Activated gamma-delta T cell (primary cell): ENCODE measurements around the gene GRIK2.
"Not testable (repeated sequence)": the region's sequence is repeated elsewhere in the genome, so short reads cannot be mapped to it uniquely, and the experiment has no call there.

Source experiments
- DNase-seq: peaks from one replicate; lab custom pipeline; 2025; lab: John Stamatoyannopoulos, UW
- total RNA-seq, 2 donors: gene quantifications; one replicate each; lab custom pipeline; 2026; lab: John Stamatoyannopoulos, UW

The GRIK2 gene
- 0.10 to 0.22 reads per million in 2 donors for total RNA-seq

DNA sequence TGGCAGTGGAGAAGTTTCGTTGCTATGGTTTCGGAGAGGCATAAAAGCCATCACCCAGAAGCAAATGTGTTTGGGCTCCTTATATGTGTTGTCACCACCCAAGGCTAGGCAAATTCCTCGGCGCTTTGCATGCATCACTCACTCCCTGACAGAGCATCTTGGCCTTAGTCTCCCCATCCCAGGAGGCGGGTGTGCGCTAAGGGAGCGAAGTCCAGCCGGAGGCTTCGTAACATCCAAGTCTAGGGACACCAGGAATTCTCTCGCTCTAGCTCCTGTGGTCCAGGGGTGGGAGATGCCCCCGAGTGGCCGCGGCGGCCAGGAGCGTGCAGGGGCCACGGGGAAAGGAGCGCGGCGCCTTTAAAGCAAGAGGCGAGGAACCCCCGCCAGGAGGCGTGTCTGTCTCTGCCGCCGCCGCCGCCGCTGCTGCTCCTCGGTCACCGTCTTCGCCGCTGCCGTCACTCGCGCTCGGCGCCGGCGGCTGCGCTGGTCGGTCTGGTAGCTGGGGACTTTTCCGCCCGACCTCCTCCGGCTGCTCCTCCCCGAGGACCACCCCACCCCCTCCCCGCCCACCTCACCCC, at the start of gene GRIK2:
Gene GRIK2 (plus strand): TSS at position 458 of the 578 bp plus-strand sequence.
- DNase-seq: no peak

DNA sequence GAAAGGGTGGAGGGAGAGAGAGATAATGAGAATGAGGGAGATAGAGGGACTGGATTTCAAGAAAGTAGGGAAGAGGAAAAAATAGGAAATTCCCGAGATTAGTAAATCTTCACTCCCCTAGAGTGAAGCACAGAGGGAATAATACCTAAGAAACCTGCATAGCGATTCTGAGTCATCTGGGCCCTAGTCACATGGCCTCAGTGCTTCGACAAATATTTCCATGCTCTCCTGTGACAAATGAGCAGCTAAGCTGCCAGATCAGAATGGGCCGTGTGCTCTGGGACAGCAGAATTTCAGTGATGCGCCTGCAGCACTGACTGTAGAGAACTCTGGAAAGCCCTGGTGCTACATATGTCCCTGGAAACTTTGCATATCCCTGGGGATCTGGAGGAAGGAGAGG, 48.6 kb upstream of the GRIK2 start:
- no peak for DNase-seq

DNA sequence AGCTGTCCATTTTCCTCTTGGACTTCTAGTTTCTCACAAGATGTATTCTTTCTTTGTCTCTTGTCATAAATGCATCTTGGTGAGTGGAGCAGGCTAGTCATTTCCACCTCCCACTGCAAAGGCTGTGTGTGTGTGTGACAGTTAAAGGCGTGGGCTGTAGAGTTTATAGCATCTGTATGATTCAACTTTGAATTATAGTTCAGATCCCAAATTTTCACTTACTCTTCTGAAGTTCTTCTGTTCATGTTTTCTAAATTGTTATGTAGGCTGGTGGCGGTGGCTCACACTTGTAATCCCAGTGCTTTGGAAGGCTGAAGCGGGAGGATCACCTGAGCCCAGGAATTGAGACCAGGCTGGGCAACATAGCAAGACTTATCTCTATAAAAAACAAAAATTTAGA, 44.7 kb upstream of the GRIK2 start:
- no peak for DNase-seq

DNA sequence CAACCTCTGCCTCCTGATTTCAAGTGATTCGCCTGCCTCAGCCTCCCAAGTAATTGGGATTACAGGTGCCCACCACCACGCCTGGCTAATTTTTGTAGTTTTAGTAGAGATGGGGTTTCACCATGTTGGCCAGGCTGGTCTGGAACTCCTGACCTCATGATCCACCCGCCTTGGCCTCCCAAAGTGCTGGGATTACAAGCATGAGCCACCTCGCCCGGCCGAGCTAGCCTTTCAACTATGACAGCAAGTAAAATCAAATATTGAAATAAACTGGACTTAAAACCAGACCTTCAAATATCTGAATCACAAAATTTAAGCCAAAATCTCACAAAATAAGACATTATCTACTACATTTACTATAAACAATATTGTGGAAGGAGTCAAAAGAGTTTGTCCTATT, 42.9 kb upstream of the GRIK2 start:
- not testable (repeated sequence) for DNase-seq

DNA sequence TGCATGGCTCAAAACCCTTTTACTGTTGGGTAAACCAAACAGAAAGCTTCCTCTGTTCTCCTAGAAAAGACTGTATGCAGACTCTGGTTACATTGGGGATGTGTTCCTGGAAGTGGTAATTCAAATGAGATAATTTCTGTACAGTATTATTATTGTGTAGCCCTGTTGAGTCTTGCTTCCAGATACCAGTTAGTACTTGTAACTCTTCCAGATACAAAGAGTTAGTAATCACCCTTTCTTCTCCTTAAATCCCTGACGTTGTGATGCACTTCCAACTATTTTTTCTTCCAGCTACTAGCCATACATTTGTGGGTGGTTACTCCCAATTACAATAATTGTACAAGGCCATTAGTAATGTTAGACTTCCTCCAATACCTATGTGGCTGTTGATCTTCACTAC, 42.3 kb upstream of the GRIK2 start:
- no peak for DNase-seq

DNA sequence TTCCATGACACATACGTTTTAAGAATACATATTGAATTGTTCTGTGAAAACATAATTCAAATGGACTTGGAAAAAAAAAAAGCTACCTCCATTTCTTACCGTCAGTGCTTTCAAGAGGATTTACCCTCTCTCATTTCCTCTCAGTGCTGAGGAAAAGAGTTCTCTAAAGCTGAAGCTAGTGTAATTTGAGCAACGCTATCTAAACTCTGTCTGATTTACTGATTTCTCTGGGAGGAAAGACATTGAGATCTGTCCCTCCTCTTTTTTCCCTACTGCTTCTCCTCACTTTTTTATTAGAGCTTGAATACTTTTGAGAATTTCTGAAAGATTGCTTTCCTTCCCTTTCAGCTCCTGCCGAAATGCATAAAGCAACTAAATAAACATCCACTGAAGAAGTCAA, 41.2 kb upstream of the GRIK2 start:
- DNase-seq: no peak

DNA sequence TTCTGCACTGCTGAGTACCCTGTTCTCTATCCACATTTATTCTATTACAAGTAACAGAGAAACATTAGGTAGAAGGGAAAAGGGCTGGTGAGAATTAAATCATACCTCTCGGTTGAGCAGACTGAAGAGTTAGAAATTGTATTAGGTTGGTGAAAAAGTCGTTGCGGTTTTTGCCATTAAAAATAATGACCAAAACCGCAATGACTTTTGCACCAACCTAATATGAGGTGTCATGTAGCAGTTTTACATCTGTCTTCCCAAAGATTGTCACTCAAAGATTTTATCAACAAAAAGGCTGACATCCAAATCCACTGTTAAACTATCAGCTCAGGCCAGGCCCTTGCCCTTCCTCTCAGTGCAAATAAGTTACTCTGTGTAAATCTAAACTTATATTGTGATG, 28.3 kb upstream of the GRIK2 start:
- no peak for DNase-seq

DNA sequence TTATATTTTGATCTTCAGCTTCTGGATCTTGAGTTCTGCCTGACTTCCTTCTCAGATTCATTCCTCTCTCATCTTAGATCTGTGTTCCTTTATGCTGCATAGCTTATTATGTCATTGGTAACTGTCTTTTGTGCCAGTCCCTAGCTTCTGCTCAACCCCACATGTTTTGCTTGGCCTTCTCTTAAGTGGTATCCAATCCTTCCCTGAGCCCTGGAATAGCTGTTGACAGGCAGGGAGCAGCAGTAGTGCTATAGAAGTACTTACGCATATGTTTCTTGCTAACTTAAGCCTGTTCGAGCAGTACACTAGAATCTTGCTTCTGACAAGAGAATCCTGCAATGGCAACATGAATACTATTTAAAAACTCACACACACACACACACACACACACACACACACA, 13.6 kb upstream of the GRIK2 start:
- DNase-seq: no peak

DNA sequence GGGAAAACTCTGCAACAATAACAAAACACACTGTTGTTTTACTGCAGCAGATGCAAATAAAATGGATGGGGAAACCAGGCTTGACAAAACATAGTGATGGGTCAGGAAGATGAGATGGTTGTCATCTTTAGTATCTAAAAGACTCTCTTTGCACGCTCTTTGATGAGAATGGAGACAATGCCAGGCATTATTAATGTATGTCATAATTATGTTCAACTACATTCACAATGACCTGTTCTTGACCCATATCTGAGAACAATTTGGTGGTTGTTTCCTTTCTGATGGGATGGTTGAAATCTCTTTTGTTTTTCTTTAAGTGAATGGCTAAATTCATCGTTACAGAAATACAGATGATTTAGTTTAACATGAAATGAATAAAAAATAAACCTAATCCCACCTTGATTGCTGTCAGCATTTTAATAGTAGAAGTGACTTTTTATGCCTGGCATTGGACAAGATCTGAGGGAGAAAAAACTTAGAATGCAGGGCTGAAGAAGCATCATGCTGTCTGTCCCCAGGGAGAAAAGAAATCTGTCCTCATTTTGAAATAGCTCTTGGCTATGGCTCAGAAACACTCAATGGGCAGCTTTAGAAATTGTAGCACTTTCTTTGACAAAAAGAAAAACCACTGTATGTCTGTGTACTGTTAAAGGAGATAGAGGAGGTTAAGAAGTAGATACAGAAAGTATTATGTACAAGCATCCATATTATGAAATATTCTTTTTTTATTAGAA, 12.4 kb upstream of the GRIK2 start:
- DNase-seq: no peak

DNA sequence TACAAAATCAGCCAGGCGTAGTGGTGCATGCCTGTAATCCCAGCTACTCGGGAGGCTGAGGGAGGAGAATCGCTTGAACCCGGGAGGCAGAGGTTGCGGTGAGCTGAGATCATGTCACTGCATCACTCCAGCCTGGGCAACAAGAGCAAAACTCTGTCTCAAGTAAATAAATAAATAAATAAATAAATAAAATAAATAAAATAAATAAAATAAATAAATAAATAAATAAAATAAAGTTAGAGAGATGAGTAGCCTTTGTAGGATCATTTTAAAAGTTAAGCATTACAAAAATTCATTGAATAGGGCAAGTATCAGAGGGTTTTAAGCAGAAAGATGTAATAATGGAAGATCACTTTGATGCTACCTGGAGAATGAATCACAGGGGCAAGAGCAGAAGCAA, 9.8 kb upstream of the GRIK2 start:
- DNase-seq: not testable (repeated sequence)

DNA sequence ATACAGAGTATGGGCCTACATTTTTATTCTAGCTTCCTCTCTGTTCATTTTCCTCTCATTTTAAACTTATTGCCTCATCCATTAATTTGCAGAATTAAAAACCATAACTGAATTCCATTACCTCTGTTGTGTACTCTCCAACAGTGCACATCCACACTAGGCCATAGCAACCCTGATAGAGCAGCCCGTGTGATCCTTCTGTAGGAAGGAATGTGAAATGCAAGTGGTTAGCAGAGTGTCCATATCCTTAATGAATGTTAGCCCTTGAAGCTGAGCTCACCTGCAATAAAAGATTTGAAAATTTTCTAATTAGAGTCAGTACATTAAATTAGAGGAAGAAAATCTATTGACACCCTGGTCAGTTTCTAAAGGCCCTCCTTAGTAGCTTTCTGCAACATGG, 6.5 kb upstream of the GRIK2 start:
- DNase-seq: no peak

DNA sequence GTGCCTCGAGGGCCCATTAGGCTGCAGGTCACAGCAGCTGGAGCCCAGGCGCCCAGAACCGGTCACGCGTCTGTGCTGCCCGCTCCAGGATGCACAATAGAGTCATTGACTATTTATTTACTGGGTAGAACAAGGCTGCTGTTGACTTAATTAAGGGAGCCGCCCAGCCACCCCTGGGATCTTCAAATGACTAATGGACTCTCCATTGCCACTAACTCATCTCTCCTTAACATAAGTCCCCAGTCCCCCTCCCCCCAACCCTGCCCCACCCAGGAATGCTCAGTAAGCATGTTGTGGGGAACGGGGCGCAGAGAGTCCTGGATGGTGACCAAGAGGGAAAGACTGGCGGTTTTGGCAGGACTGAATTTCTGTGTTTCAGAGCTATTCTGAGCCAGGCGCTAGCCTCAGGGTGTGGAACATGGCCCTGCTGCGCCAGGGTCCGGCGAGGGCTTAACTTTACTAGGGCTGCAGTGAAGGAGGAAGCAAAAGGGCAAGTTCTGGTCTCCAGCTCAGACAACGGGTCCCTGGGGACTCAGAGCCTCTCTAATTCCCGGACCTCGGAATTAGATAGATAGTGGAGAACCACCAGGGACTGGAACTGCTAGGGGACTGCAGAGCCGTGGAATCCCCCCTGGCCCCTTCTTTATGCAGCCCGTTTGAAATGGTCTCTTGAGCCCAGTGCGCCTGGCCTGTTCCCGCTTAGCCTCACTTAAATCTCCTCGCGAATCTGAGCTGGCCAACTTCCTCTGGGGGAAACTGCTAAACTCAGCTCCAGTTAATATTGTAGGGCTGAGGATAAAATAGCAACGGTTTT, 1.5 kb upstream of the GRIK2 start:
- DNase-seq: no peak

DNA sequence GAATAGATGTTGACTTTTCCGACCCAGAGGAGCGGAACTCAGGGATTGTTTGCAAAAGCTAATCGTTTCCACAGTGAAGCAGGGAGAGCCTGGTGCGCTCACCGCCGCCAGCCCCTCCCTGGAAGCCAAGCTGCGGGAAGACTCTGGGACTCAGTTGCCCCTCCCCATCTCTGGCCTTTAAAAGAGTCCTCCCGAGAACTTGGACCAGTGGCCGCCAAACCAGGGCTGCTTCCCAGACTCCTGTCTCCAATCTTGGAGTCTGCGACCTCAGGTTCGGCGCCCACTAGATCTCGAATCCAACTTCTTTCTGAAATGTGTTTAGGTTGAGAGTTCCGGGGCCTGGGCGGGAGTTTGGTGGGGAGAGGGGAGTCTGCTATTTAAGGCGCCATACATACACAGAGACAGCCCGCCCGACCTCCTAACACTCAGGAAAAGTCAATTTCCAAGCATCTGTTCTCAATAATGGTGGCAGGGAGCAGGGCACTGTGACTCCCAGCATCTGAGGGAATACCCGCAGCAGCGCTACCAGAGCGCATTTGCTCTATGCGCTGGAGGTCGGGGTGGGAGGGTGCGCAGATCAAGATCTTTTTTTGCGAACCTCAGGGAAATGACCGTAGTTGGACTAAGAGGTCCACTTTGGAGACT, 800 bp upstream of the GRIK2 start:
- DNase-seq: no peak

DNA sequence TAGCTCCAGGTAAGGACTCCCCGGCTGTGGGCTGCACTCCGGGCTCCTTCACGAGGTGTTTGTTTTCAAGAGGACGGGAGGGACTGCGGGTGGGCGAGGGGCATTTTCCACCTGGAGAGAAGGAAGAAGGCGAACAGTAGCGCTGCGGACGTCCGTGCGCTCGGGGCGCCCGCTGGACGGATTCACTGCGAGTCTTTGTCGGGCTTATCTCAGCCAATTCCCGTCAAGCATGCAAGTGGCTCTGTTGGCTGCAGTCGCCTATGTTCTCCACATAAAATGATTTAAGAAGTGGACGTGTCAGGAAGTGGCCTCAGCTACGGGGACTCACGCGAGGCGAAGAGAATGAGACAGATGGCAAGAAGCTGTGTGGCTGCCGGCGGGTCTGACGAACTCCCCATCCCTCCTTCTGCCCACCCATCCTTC, 332 bp downstream of the GRIK2 start:
- DNase-seq: no peak

DNA sequence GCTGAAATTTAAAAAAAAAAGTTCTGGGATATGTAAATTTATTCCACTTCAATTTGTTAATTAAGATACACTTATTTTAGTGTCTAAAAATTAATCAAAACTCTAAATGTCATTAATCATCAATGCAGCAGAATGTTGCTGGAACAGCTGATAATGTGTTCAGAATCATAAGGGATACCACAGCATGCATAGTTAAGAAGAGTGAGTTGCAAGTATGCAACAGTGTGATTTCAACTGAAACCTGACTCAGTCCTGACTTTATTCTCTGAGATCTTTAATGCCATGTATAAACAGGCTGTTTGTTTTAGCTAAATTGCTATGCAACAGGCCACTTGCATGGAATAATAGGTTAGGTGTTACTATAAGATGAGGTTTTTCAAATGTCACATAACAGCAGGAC, 1.4 kb downstream of the GRIK2 start:
- DNase-seq: no peak

DNA sequence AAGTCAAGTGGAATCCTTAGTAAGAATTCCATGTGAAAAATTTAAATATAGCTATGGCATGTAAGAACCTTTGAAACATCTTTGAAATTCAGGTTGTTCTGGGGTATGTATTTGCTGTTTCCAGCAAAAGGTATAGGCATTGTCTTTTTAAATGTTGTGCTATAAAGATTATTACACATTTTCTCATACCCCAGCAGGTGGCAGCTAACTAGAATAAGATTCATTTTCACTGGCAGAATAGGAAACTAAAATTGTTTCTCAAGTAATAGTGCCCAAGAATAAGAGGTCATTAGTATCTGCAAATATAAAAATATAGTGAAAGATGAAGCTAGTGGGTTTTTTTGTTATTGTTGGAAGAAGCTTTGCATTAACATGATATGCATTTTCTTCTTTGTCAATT, 1.8 kb downstream of the GRIK2 start:
- DNase-seq: no peak

DNA sequence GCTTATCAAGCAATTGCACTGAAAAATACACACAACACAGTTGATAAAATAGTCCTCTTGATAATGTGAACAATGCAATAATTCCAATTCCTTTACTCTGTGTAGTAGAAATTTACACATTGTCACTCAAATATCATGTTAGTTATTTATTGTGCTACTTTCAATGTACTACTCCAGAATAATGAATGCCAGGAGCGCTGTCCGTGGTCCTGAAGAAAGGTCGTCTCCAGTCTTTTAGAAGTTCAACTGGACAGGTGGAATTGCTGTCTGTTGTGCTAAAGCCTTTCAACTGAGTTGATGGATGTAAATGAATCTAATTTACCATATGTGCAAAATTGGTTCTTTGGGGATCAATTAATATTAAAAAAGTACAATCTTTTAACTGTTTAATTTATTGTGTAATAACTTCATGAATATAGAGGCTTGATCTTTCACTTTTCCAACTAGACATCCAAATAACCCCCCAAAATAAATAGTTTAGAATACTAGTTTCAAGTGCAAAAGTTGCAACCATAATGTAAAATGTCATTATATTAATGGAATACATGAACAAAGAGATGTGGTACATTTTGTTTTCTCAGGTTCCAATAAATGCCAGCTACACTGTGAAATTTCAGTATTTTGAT, 3.2 kb downstream of the GRIK2 start:
- no peak for DNase-seq

DNA sequence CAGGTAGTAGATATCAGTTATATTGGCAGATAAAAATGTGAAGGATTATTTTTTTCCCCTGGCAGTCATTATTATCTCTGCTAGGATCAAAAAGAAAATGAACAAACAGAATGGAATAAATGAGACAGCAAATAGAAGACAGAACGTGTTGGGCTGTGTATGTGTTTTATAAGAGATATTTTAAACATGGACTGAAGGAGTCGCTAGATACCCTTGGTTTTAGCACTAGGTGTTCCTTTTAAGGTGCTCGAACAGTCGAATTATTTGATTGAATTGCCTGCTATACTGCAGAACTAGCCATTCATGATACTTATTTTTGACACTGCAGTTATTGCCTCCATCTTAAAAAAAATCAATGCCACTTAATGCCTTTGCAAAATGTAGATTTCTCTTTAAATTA, 3.7 kb downstream of the GRIK2 start:
- no peak for DNase-seq

DNA sequence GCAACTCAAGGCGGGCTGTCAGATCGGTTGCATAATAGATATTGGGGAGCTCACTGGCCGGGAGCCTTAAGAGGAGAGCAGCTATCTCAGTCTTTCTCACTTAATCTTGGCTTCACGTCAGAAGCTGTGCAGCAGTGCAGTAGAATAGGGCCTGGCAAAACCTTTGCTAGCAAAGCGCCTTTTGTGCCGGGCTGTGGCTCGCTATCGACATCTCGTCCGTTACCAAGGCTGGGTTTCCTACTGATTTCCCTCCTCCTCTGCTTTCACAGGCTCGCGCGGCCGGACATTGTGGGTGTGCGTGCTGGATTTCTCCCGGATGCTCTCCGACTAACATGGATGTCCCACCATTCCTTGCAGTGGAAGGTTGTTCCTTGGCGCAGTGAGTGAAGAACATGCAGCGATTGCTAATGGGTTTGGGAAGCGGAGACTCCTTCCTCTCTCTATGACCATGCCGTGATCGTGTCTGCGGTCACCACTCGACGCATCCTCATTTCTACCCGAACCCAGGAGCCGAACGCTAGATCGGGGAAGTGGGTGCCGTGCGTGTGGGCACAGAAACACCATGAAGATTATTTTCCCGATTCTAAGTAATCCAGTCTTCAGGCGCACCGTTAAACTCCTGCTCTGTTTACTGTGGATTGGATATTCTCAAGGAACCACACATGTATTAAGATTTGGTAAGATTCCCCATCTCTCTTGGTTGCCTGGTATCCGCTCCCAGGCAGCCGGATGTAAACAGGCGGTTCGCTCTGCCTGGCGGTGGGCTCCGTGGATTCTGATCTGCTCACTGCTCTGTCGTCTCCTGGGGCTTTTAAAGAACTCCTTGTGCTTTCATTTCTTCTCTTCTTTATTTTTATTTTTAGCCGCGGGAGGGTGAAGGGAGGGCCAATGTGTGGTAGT, 5.5 kb downstream of the GRIK2 start:
- DNase-seq: no peak

DNA sequence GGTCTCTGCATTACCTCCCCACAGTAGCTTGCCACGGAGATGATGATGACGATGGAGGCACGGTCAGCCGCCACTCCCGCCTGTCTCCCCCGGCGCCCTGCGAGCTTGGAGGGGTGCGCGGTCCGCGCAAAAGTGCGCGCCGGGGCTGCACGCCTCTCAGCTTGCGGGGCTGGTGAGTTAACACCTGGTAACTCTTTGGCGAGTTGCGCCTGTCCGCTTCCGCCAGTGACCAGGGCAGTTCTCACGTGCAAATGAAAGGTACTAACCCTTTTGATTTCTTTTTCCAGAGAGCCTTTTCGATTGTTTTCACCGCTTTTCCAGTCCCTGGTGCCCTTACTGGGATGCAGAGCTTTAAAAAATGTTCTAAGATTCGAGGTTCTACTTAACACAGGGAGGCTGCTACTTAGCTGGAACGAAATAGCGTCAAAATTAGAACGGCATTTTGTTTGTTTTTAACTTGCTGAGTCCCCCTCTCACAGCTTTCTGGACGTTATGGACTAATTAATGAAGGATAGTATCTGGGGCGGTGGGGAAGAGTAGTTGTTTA, 6.2 kb downstream of the GRIK2 start:
- DNase-seq: no peak
